MM.1S (cell line): ENCODE measurements around the gene KBTBD4.

ENCODE experiments used
- CTCF ChIP-seq: fragments of 300-600 bp; sonication (generic); IDR thresholded peaks from 2 replicates; pipeline ENCODE4 v1.5.1; 2016; ENCODE audit warnings: antibody characterized with exemption, low read length, mixed read lengths
- EZH2phosphoT487 ChIP-seq: fragments of 300-600 bp; sonication (generic); IDR thresholded peaks from 2 replicates; pipeline ENCODE4 v1.6.1; 2018; ENCODE audit warnings: antibody characterized with exemption, low read length

- TF ChIP-seq CTCF (no peak), EZH2phosphoT487 (no peak)
Measured at GRCh38 chr11:47577460-47578041, 1.2 kb downstream of the KBTBD4 start.
